Measurements from ENCODE around the gene IQCN.

DNA sequence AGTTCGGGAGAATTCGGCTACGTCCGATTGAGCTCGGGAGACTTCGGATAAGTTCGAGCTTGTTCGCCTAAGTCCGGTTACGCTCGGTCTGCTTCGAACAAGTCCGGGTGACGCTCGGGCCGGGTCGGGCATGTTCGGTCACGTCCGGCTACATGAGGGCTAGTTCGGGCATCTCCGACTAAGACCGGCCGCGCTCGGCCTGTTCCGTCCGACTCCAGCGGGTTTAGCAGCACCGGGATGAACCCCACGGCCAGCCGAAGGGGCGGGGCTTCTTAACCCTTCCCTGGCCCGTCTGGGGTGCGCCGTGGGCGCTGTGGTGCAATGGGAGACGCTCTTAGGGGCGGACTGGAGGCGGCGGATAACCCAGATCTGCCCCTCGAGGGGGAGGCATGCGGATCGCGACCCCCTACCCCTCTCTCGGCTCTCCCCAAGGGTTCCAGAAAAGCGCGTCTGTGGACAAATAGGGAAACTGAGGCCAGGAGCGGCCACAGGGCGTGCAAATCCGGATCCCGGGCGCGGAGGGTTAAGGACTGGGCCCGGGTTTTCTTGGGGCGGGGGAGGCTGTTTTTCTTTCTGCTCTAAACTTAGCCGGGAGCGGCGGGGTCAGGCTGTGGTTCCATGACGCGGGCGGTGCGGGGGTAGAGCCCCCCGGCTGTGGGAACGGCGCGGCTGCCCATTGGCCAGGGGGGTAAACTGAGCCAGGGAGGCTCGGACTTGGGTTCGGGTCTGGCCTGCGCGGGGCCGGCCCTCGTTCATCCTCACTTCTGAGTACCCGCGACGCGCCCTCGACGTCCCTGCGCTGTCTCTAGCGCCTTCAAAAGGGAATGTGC lies 49.5 kb downstream of the IQCN start:
- TF ChIP-seq TCF7 (CRISPR knock-in tag; IDR thresholded peaks at IDR 0.05; ENCODE audit: low read depth), result no peak
- TF ChIP-seq, protein P1, sequence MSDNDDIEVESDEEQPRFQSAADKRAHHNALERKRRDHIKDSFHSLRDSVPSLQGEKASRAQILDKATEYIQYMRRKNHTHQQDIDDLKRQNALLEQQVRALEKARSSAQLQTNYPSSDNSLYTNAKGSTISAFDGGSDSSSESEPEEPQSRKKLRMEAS (CRISPR knock-in tag; IDR thresholded peaks at IDR 0.05), result 0 out of 2 replicates have a peak, but pooled peaks have one; percentile 12
- TF ChIP-seq MXD4 (CRISPR knock-in tag; IDR thresholded peaks at IDR 0.05; ENCODE audit: borderline replicate concordance), result no peak
- TF ChIP-seq, protein P2, sequence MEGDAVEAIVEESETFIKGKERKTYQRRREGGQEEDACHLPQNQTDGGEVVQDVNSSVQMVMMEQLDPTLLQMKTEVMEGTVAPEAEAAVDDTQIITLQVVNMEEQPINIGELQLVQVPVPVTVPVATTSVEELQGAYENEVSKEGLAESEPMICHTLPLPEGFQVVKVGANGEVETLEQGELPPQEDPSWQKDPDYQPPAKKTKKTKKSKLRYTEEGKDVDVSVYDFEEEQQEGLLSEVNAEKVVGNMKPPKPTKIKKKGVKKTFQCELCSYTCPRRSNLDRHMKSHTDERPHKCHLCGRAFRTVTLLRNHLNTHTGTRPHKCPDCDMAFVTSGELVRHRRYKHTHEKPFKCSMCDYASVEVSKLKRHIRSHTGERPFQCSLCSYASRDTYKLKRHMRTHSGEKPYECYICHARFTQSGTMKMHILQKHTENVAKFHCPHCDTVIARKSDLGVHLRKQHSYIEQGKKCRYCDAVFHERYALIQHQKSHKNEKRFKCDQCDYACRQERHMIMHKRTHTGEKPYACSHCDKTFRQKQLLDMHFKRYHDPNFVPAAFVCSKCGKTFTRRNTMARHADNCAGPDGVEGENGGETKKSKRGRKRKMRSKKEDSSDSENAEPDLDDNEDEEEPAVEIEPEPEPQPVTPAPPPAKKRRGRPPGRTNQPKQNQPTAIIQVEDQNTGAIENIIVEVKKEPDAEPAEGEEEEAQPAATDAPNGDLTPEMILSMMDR (IDR thresholded peaks at IDR 0.05), result no peak

All from WTC11 (cell line).